Activated CD8-positive, alpha-beta memory T cell treated with anti-CD3 and anti-CD28 coated beads, Interleukin-2, amount 10 ng/mL, durations not matched to agents 7 days and 5 days (primary cell): ENCODE results near the gene GRIP2. TPM values are rescaled to one million over a fixed set of nuclear protein-coding genes. Genes with fewer than 3 reads are reported as not detected.

Experiments
- ATAC-seq: fragments of 150-1000 bp; cut with Tn5 transposase; one replicate; pipeline ENCODE4 v1.10.0; 2021; ENCODE audit warnings: moderate library complexity
- CTCF ChIA-PET: fragments of 350-600 bp; sonication (Branson Sonifier 250); formaldehyde crosslinking; loops from one replicate; lab custom pipeline; 2021; ENCODE audit warnings: antibody characterized with exemption; lab: Charles Lee
- DNase-seq: peaks from one replicate; pipeline ENCODE4 v3.0.0-alpha.2; 2020
- H3K27ac Mint-ChIP-seq: one replicate; pipeline ENCODE4 v1.8.0; 2021; ENCODE audit warnings: mild to moderate bottlenecking, mixed read lengths
- H3K27me3 Mint-ChIP-seq: one replicate; pipeline ENCODE4 v1.8.0; 2021; ENCODE audit warnings: mixed read lengths
- H3K36me3 Mint-ChIP-seq: one replicate; pipeline ENCODE4 v1.8.0; 2021; ENCODE audit warnings: mild to moderate bottlenecking, mixed read lengths
- H3K4me1 Mint-ChIP-seq: one replicate; pipeline ENCODE4 v1.8.0; 2021; ENCODE audit warnings: mixed read lengths
- H3K4me3 Mint-ChIP-seq: one replicate; pipeline ENCODE4 v1.8.0; 2021; ENCODE audit warnings: mild to moderate bottlenecking, moderate library complexity, mixed read lengths
- H3K9me3 Mint-ChIP-seq: one replicate; pipeline ENCODE4 v1.8.0; 2022; ENCODE audit warnings: low read depth, mixed read lengths
- total RNA-seq, 2 experiments: library from RNA; stranded (reverse); gene quantifications; one replicate each; pipeline ENCODE4 v1.2.3, GENCODE V29; 2021

GRIP2 gene
- not detected for total RNA-seq

- no peak within 1 kb of the TSS for H3K27ac Mint-ChIP-seq
- DNase-seq: no peak
- CTCF ChIA-PET: interaction anchor here (1.2 kb wide), 1 partner anchor 31 kb away, joined by 4 read pairs; no protein-coding TSS in a partner anchor
- no peaks in the 10 kb centered on the region for H3K9me3 Mint-ChIP-seq
- no peaks in the 10 kb centered on the region for H3K36me3 Mint-ChIP-seq
- H3K27me3 Mint-ChIP-seq: no peaks in the 10 kb centered on the region
- no peaks in the 10 kb centered on the region for H3K4me1 Mint-ChIP-seq
- H3K4me3 Mint-ChIP-seq: no peak within 1 kb of the TSS
- ATAC-seq: no peak
Observed at GRCh38 chr3:14539742-14540491, at the start of gene GRIP2. GRIP2 (minus strand) TSS chr3:14540342; CDS start chr3:14540308, 34 bp downstream.

DNA sequence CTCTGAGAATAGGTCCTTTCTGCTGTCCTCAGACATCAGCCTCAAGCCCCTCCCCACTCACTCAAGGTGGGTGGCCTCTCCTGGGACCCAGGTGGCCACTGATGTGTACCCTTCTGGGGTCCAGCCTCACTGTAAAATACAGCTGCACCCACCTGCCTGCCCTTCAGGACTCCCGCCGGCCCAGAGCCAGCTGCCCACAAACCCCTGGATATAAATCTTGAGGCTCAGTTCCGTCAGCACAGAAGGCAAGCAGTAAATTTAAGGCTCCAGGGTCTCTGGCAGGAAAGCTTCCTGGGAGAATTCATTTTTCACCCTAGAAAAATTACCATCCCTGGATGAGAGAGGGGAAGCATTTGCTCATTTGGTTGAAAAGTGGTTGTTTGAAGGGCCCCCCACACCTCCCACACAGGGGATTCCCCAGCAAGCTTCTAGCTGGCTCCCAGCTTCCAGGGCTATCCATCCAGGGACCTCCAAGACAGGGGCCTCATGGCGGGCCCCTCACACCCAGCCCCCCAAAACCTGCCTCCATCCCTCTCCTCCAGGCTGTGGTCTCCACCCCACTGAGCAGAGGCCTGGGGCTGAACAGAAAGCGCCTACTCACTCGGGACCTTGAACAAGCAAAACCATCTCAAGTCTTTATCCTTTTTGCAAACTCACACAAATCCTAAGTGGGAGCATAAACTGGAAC, 48.4 kb upstream of the GRIP2 start:
- Mint-ChIP-seq H3K27ac (no peak overlapping the region), H3K4me1 (no peaks in the 10 kb centered on the region), H3K36me3 (no peaks in the 10 kb centered on the region), H3K27me3 (peaks cover 31% of the 10 kb centered on the region), H3K9me3 (no peaks in the 10 kb centered on the region), H3K4me3 (no peak overlapping the region)
- DNase-seq (no peak), ATAC-seq (no peak)
- CTCF ChIA-PET: no interaction called here

DNA sequence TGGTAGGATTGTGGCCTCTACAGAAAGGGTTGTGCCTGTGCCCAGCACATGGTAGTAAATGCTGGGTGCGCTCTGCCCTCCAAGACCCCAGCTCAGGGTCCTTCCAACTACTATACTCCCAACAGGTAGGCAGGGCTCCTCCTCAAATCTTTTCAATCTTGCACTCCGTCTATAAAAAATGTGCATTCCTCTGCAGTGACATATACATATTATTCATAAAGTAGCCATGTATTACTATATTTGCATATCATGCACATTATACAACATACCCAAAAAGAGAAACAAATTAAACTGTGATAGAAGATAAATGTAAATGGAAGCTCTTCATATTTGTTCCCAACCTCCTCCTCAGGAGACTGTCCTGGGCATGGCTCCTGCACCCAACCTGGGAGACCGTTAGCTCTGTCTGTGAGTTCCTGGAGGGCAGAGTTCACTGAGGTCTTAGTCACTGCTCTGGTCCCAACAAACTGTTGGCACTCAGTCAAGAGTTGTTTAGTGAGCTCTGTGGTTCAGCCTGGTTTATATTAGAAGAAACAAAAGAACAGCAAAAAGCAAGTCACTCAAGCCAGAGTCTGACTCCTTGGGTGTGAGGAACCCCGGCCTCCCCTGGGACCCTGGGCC, 47.7 kb upstream of the GRIP2 start:
- Mint-ChIP-seq H3K4me1 (no peaks in the 10 kb centered on the region), H3K27me3 (peaks cover 32% of the 10 kb centered on the region), H3K27ac (no peak overlapping the region), H3K4me3 (no peak overlapping the region), H3K9me3 (no peaks in the 10 kb centered on the region), H3K36me3 (no peaks in the 10 kb centered on the region)
- DNase-seq (no peak), ATAC-seq (no peak)
- CTCF ChIA-PET: no interaction called here

- DNase-seq (no peak), ATAC-seq (no peak)
- Mint-ChIP-seq H3K27me3 (peaks cover 40% of the 10 kb centered on the region), H3K4me1 (no peaks in the 10 kb centered on the region), H3K36me3 (no peaks in the 10 kb centered on the region), H3K9me3 (no peaks in the 10 kb centered on the region), H3K4me3 (no peak overlapping the region), H3K27ac (no peak overlapping the region)
- CTCF ChIA-PET: no interaction called here
Observed at GRCh38 chr3:14586611-14587010, 46.5 kb upstream of the GRIP2 start.

GRCh38 chr3:14583548-14584091, 43.5 kb upstream of the GRIP2 start:
- CTCF ChIA-PET: no interaction called here
- H3K4me3 Mint-ChIP-seq: no peak overlapping the region

GRCh38 chr3:14582045-14582410, 41.9 kb upstream of the GRIP2 start:
- DNase-seq: no peak
- Mint-ChIP-seq H3K4me3 (no peak overlapping the region), H3K27ac (no peak overlapping the region), H3K4me1 (no peaks in the 10 kb centered on the region), H3K9me3 (no peaks in the 10 kb centered on the region), H3K36me3 (no peaks in the 10 kb centered on the region), H3K27me3 (peaks cover 49% of the 10 kb centered on the region)
- no peak for ATAC-seq
- CTCF ChIA-PET: no interaction called here

More at GRCh38 chr3:14583548-14584091, 43.5 kb upstream of the GRIP2 start:
- Mint-ChIP-seq H3K27ac (no peak overlapping the region), H3K36me3 (no peaks in the 10 kb centered on the region), H3K27me3 (peaks cover 39% of the 10 kb centered on the region), H3K9me3 (no peaks in the 10 kb centered on the region), H3K4me1 (no peaks in the 10 kb centered on the region)
- DNase-seq (no peak), ATAC-seq (no peak)

- H3K4me3 Mint-ChIP-seq: no peak overlapping the region
- no peak for ATAC-seq
- DNase-seq: no peak
- H3K27ac Mint-ChIP-seq: no peak overlapping the region
- no peaks in the 10 kb centered on the region for H3K4me1 Mint-ChIP-seq
- no peaks in the 10 kb centered on the region for H3K9me3 Mint-ChIP-seq
- CTCF ChIA-PET: no interaction called here
- no peaks in the 10 kb centered on the region for H3K36me3 Mint-ChIP-seq
- peaks cover 44% of the 10 kb centered on the region for H3K27me3 Mint-ChIP-seq
Observed at GRCh38 chr3:14581334-14582044, 41.3 kb upstream of the GRIP2 start.

DNA sequence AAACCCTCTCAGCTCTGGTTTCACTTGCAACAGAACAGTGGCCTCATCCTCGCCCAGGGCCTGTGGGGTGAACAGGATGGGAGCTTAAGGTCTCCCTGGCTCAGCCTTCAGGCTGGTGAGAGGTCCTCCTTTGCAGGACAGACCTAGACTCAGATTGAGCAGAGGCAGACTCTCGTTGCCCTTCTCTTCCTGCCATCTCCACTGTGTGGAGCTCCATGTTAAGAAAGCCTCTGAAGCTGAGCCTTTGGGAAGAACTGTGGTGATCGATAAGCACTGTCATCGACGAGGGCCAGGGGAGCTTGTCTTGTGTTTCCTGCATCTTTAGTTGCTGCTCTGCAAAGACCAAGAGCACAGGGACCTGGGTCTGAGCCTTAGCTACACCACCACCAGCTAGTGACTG, 37.8 kb upstream of the GRIP2 start:
- ATAC-seq (no peak), DNase-seq (no peak)
- CTCF ChIA-PET: no interaction called here
- peaks cover 42% of the 10 kb centered on the region for H3K27me3 Mint-ChIP-seq
- no peaks in the 10 kb centered on the region for H3K9me3 Mint-ChIP-seq
- H3K4me1 Mint-ChIP-seq: no peaks in the 10 kb centered on the region
- no peaks in the 10 kb centered on the region for H3K36me3 Mint-ChIP-seq
- no peak overlapping the region for H3K4me3 Mint-ChIP-seq
- H3K27ac Mint-ChIP-seq: no peak overlapping the region

DNA sequence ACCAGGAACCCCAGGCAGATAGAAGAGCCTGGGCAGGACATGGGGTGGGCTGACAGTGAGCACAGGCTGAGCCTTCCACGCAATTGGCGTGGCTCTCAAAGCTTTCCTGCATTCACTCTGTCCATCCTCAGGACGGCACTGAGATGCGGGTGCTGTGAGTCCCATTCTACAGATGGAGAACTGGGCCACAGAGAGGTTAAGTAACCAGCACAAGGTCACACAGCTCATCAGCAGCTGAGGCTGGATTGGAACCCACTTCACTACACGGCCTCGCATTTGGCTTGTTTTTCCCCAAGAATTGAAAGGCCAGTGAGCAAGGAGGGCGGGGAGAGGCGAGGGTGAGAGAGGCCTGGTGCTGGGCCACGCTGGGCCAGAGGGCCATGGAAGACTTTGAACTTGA, 36.0 kb upstream of the GRIP2 start:
- ATAC-seq (no peak), DNase-seq (no peak)
- H3K27me3 Mint-ChIP-seq: peaks cover 30% of the 10 kb centered on the region
- H3K9me3 Mint-ChIP-seq: no peaks in the 10 kb centered on the region
- H3K27ac Mint-ChIP-seq: no peak overlapping the region
- H3K4me3 Mint-ChIP-seq: no peak overlapping the region
- H3K4me1 Mint-ChIP-seq: no peaks in the 10 kb centered on the region
- no peaks in the 10 kb centered on the region for H3K36me3 Mint-ChIP-seq
- CTCF ChIA-PET: no interaction called here

GRCh38 chr3:14574183-14574582, 34.0 kb upstream of the GRIP2 start:
- H3K4me1 Mint-ChIP-seq: peaks cover 10% of the 10 kb centered on the region
- H3K36me3 Mint-ChIP-seq: no peaks in the 10 kb centered on the region
- no peak overlapping the region for H3K27ac Mint-ChIP-seq
- CTCF ChIA-PET: no interaction called here
- DNase-seq (no peak), ATAC-seq (no peak)
- H3K4me3 Mint-ChIP-seq: no peak overlapping the region
- H3K27me3 Mint-ChIP-seq: peaks cover 25% of the 10 kb centered on the region
- no peaks in the 10 kb centered on the region for H3K9me3 Mint-ChIP-seq

DNA sequence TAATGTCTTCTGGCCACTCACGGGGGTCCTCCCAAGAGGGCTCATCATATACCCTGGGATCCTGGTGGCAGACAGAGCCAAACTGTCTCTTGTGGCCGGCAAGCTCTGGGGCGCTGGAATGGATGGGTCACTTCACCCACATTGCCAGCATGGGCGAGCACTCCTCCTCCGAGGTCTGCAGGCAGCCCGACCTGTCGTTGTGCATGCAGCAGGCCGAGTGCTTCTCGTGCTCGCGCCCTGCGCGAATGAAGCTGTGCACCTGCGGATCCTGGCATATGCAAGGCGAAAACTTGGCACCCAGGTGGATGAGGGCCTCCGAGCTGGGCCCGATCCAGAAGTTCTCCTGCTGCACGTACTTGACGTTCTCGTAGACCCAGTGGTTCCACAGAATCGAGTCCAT, 33.6 kb upstream of the GRIP2 start:
- no peak overlapping the region for H3K4me3 Mint-ChIP-seq
- H3K4me1 Mint-ChIP-seq: peaks cover 10% of the 10 kb centered on the region
- CTCF ChIA-PET: no interaction called here
- no peak overlapping the region for H3K27ac Mint-ChIP-seq
- no peaks in the 10 kb centered on the region for H3K36me3 Mint-ChIP-seq
- no peaks in the 10 kb centered on the region for H3K9me3 Mint-ChIP-seq
- no peak for DNase-seq
- no peak for ATAC-seq
- H3K27me3 Mint-ChIP-seq: peaks cover 20% of the 10 kb centered on the region

- H3K4me3 Mint-ChIP-seq: no peak overlapping the region
- no peak for DNase-seq
- CTCF ChIA-PET: interaction anchor here (1.1 kb wide), 1 partner anchor 21 kb away, joined by 3 read pairs; no protein-coding TSS in a partner anchor
- no peaks in the 10 kb centered on the region for H3K36me3 Mint-ChIP-seq
- H3K9me3 Mint-ChIP-seq: no peaks in the 10 kb centered on the region
- H3K4me1 Mint-ChIP-seq: peaks cover 18% of the 10 kb centered on the region
- H3K27ac Mint-ChIP-seq: no peak overlapping the region
- H3K27me3 Mint-ChIP-seq: peaks cover 8% of the 10 kb centered on the region
- ATAC-seq: no peak
Observed at GRCh38 chr3:14570864-14571263, 30.7 kb upstream of the GRIP2 start.

- ATAC-seq (peak; percentile 57), DNase-seq (no peak)
- Mint-ChIP-seq H3K4me1 (peaks cover 23% of the 10 kb centered on the region), H3K27me3 (peaks cover 8% of the 10 kb centered on the region), H3K36me3 (no peaks in the 10 kb centered on the region), H3K9me3 (no peaks in the 10 kb centered on the region), H3K4me3 (no peak overlapping the region), H3K27ac (no peak overlapping the region)
- CTCF ChIA-PET: interaction anchor here (1.1 kb wide), 1 partner anchor 21 kb away, joined by 3 read pairs; no protein-coding TSS in a partner anchor
Observed at GRCh38 chr3:14570089-14570488, 29.9 kb upstream of the GRIP2 start.
